Mammary epithelial cell (primary cell): ENCODE data around the gene IRF6.

Experiments
- CTCF ChIP-seq, 2 donors: IDR thresholded peaks in 1 of 2; conservative IDR thresholded peaks in 1 of 2; 2 replicates each; pipeline ENCODE4 v1.5.1; 2011 to 2012; ENCODE audit warnings: inconsistent platforms in 2 of 2, low read length in 2 of 2, mild to moderate bottlenecking in 2 of 2, control low read depth in 1 of 2, low read depth in 1 of 2; ENCODE audit not compliant: insufficient read depth in 1 of 2; ENCODE audit errors: extremely low read depth in 1 of 2
- EZH2 ChIP-seq: IDR thresholded peaks from 2 replicates; pipeline ENCODE4 v1.6.1; 2012; ENCODE audit warnings: low read length, inconsistent platforms, borderline replicate concordance

DNA sequence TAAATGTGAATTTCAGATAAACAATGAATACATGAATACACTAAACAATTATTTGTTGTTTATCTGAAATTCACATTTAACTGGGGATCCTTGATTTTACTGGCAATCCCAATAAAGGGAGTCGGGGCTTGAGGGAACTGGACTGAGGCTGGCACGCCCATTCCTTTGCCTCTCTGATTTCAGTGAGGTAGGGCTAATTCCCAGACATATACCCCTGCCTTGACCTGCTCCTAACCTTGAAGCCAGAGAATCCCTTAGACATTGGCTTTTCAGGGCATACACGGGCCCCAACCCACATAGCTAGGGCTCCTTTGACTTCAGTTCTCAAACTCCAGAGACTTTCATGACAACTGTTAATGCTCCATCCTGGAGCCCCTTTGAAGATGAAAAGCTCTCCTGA lies 11.0 kb upstream of the IRF6 start:
- TF ChIP-seq CTCF (conservative IDR thresholded peaks at IDR 0.05 in 1 of 2, IDR thresholded peaks at IDR 0.05 in 1 of 2; ENCODE audit: extremely low read depth in 1 of 2, insufficient read depth in 1 of 2, low read depth in 1 of 2, low read length in 2 of 2) (no peak), EZH2 (no peak)
